SK-N-SH treated with all-trans-retinoic acid at 6 μM for 48 hours (cell line): ENCODE measurements around the gene ARF4.

ENCODE experiments used
- ARNTL ChIP-seq: fragments of 450-650 bp; formaldehyde crosslinking; IDR thresholded peaks from 2 replicates; pipeline ENCODE4 v1.5.0; 2020; ENCODE audit warnings: low read depth, mild to moderate bottlenecking, moderate library complexity, borderline replicate concordance
- CSDC2 ChIP-seq: fragments of 250-450 bp; sonication (Bioruptor Pico); IDR thresholded peaks from 2 replicates; pipeline ENCODE4 v1.5.0; 2020; ENCODE audit warnings: mild to moderate bottlenecking, moderate library complexity
- ESRRG ChIP-seq: fragments of 250-450 bp; sonication (Bioruptor Pico); IDR thresholded peaks from 2 replicates; pipeline ENCODE4 v1.6.1; 2021; ENCODE audit warnings: mild to moderate bottlenecking
- OSR1 ChIP-seq: fragments of 250-450 bp; sonication (Bioruptor Pico); IDR thresholded peaks from 2 replicates; pipeline ENCODE4 v1.8.0; 2022; ENCODE audit warnings: moderate library complexity, mild to moderate bottlenecking, inconsistent platforms
- PATZ1 ChIP-seq: fragments of 250-450 bp; sonication (Bioruptor Pico); IDR thresholded peaks from 2 replicates; pipeline ENCODE4 v1.8.0; 2020; ENCODE audit warnings: mild to moderate bottlenecking, moderate library complexity, borderline replicate concordance
- PPARA ChIP-seq: fragments of 250-450 bp; sonication (Bioruptor Pico); IDR thresholded peaks from 2 replicates; pipeline ENCODE4 v1.5.0; 2020; ENCODE audit warnings: mild to moderate bottlenecking, borderline replicate concordance
- TOX ChIP-seq: fragments of 250-450 bp; sonication (Bioruptor Pico); IDR thresholded peaks from 2 replicates; pipeline ENCODE4 v1.8.0; 2021; ENCODE audit warnings: mild to moderate bottlenecking, moderate library complexity, borderline replicate concordance
- ZNF565 ChIP-seq: fragments of 450-650 bp; formaldehyde crosslinking; conservative IDR thresholded peaks from 2 replicates; pipeline ENCODE4 v1.5.0; 2020; ENCODE audit warnings: low read depth, mild to moderate bottlenecking, moderate library complexity
- TF ChIP-seq, protein P1 (sequence below): fragments of 250-450 bp; sonication (Bioruptor Pico); IDR thresholded peaks from 2 replicates; pipeline ENCODE4 v1.8.0; 2021; ENCODE audit warnings: low read depth, mild to moderate bottlenecking, moderate library complexity, borderline replicate concordance
- TF ChIP-seq, protein P2 (sequence below): fragments of 250-450 bp; sonication (Bioruptor Pico); IDR thresholded peaks from 2 replicates; pipeline ENCODE4 v1.5.0; 2020; ENCODE audit warnings: mild to moderate bottlenecking, moderate library complexity

- TF ChIP-seq CSDC2 (CRISPR knock-in tag) (no peak), OSR1 (CRISPR knock-in tag) (no peak), ESRRG (CRISPR knock-in tag) (no peak), TOX (no peak), PPARA (CRISPR knock-in tag) (no peak), PATZ1 (CRISPR knock-in tag) (no peak), ARNTL (CRISPR knock-in tag) (no peak), ZNF565 (CRISPR knock-in tag) (no peak)
- TF ChIP-seq, protein P1, sequence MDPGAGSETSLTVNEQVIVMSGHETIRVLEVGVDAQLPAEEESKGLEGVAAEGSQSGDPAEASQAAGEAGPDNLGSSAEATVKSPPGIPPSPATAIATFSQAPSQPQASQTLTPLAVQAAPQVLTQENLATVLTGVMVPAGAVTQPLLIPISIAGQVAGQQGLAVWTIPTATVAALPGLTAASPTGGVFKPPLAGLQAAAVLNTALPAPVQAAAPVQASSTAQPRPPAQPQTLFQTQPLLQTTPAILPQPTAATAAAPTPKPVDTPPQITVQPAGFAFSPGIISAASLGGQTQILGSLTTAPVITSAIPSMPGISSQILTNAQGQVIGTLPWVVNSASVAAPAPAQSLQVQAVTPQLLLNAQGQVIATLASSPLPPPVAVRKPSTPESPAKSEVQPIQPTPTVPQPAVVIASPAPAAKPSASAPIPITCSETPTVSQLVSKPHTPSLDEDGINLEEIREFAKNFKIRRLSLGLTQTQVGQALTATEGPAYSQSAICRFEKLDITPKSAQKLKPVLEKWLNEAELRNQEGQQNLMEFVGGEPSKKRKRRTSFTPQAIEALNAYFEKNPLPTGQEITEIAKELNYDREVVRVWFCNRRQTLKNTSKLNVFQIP (CRISPR knock-in tag) = no peak
- TF ChIP-seq, protein P2, sequence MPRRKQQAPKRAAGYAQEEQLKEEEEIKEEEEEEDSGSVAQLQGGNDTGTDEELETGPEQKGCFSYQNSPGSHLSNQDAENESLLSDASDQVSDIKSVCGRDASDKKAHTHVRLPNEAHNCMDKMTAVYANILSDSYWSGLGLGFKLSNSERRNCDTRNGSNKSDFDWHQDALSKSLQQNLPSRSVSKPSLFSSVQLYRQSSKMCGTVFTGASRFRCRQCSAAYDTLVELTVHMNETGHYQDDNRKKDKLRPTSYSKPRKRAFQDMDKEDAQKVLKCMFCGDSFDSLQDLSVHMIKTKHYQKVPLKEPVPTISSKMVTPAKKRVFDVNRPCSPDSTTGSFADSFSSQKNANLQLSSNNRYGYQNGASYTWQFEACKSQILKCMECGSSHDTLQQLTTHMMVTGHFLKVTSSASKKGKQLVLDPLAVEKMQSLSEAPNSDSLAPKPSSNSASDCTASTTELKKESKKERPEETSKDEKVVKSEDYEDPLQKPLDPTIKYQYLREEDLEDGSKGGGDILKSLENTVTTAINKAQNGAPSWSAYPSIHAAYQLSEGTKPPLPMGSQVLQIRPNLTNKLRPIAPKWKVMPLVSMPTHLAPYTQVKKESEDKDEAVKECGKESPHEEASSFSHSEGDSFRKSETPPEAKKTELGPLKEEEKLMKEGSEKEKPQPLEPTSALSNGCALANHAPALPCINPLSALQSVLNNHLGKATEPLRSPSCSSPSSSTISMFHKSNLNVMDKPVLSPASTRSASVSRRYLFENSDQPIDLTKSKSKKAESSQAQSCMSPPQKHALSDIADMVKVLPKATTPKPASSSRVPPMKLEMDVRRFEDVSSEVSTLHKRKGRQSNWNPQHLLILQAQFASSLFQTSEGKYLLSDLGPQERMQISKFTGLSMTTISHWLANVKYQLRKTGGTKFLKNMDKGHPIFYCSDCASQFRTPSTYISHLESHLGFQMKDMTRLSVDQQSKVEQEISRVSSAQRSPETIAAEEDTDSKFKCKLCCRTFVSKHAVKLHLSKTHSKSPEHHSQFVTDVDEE = no peak
Observed at GRCh38 chr3:57569859-57570450, 27.2 kb downstream of the ARF4 start.
